HepG2 (cell line): ENCODE measurements around the gene ABCG8. TPM values are rescaled to one million over a fixed set of nuclear protein-coding genes. Genes with fewer than 3 reads are reported as not detected.

ENCODE experiments used
- AGO2 ChIP-seq: fragments of 200-400 bp; formaldehyde crosslinking; optimal IDR thresholded peaks from 2 replicates; pipeline ENCODE3; 2017; ENCODE audit warnings: mild to moderate bottlenecking, low read depth, low read length, moderate library complexity
- FOSL2 ChIP-seq: sonication (generic); formaldehyde crosslinking; IDR thresholded peaks from 2 replicates; pipeline ENCODE4 v1.4.0; 2020; ENCODE audit warnings: missing genetic modification reagents
- GFI1 ChIP-seq: sonication (generic); formaldehyde crosslinking; IDR thresholded peaks from 2 replicates; pipeline ENCODE4 v1.5.0; 2020; ENCODE audit warnings: missing genetic modification reagents, mild to moderate bottlenecking, borderline replicate concordance
- GLMP ChIP-seq: sonication (generic); formaldehyde crosslinking; IDR thresholded peaks from 2 replicates; pipeline ENCODE4 v1.9.0; 2021; ENCODE audit warnings: missing genetic modification reagents, mild to moderate bottlenecking, borderline replicate concordance
- IKZF1 ChIP-seq: fragments of 450-650 bp; IDR thresholded peaks from 2 replicates; pipeline ENCODE4 v1.7.1; 2016
- KLF9 ChIP-seq: IDR thresholded peaks from 2 replicates; pipeline ENCODE4 v1.6.1; 2016; ENCODE audit warnings: low read depth
- MEF2D ChIP-seq: sonication (generic); formaldehyde crosslinking; IDR thresholded peaks from 2 replicates; pipeline ENCODE4 v1.5.1; 2020; ENCODE audit warnings: mild to moderate bottlenecking, missing genetic modification reagents
- MEIS1 ChIP-seq: sonication (generic); formaldehyde crosslinking; IDR thresholded peaks from 2 replicates; pipeline ENCODE4 v1.9.0; 2021; ENCODE audit warnings: mild to moderate bottlenecking, missing genetic modification reagents, moderate library complexity, borderline replicate concordance
- MZF1 ChIP-seq: sonication (generic); formaldehyde crosslinking; IDR thresholded peaks from 2 replicates; pipeline ENCODE4 v1.8.1; 2023; ENCODE audit warnings: mild to moderate bottlenecking, missing genetic modification reagents, borderline replicate concordance
- PAWR ChIP-seq: sonication (generic); formaldehyde crosslinking; IDR thresholded peaks from 2 replicates; pipeline ENCODE4 v1.4.0; 2020; ENCODE audit warnings: missing genetic modification reagents, mild to moderate bottlenecking, borderline replicate concordance
- SALL1 ChIP-seq: sonication (generic); formaldehyde crosslinking; IDR thresholded peaks from 2 replicates; pipeline ENCODE4 v1.8.0; 2022; ENCODE audit warnings: mild to moderate bottlenecking, missing genetic modification reagents
- TOE1 ChIP-seq: sonication (generic); formaldehyde crosslinking; IDR thresholded peaks from 2 replicates; pipeline ENCODE4 v1.4.0; 2020; ENCODE audit warnings: mild to moderate bottlenecking, missing genetic modification reagents
- ZFP36L1 ChIP-seq: sonication (generic); formaldehyde crosslinking; IDR thresholded peaks from 2 replicates; pipeline ENCODE4 v1.8.0; 2022; ENCODE audit warnings: mild to moderate bottlenecking, missing genetic modification reagents, moderate library complexity
- ZNF230 ChIP-seq: sonication (generic); formaldehyde crosslinking; IDR thresholded peaks from 2 replicates; pipeline ENCODE4 v1.4.0; 2020; ENCODE audit warnings: mild to moderate bottlenecking, missing genetic modification reagents
- ZNF354B ChIP-seq: sonication (generic); formaldehyde crosslinking; IDR thresholded peaks from 2 replicates; pipeline ENCODE4 v1.8.0; 2022; ENCODE audit warnings: mild to moderate bottlenecking, missing genetic modification reagents
- ZNF75D ChIP-seq: sonication (generic); formaldehyde crosslinking; IDR thresholded peaks from 2 replicates; pipeline ENCODE4 v1.8.1; 2023; ENCODE audit warnings: missing genetic modification reagents, mild to moderate bottlenecking, borderline replicate concordance
- ZNF781 ChIP-seq: sonication (generic); formaldehyde crosslinking; IDR thresholded peaks from 2 replicates; pipeline ENCODE4 v1.5.1; 2020; ENCODE audit warnings: borderline replicate concordance, mild to moderate bottlenecking, missing genetic modification reagents; ENCODE audit errors: not compliant biosample characterization
- ZNF850 ChIP-seq: sonication (generic); formaldehyde crosslinking; conservative IDR thresholded peaks from 2 replicates; pipeline ENCODE4 v1.9.0; 2021; ENCODE audit warnings: mild to moderate bottlenecking, missing genetic modification reagents
- polyA plus RNA-seq, 8 experiments: library from polyadenylated mRNA; depleted of rRNA in 3 of 8; stranded (reverse) in 7 of 8; unstranded in 1 of 8; fragments of >200 nt; fragmentation: Illumina TruSeq in 4 of 8; extraction: Trizol in 4 of 8; gene quantifications; 2 replicates each; pipeline versions ENCODE4 v1.2.1 to v1.2.3, GENCODE V29; 2011 to 2016; ENCODE audit warnings: low read depth in 4 of 8, missing spikeins in 1 of 8, mixed read lengths in 1 of 8; ENCODE audit not compliant: insufficient read depth in 1 of 8
- total RNA-seq, 5 experiments: library from RNA; depleted of rRNA; stranded (reverse); fragments of >200 nt; fragmentation: Illumina TruSeq; extraction: Trizol; gene quantifications; 2 replicates each; pipeline ENCODE4 v1.2.3, GENCODE V29; 2016; ENCODE audit warnings: low read depth in 1 of 5
- TF ChIP-seq, protein P1 (sequence below): sonication (generic); formaldehyde crosslinking; IDR thresholded peaks from 2 replicates; pipeline ENCODE4 v1.4.0; 2020; ENCODE audit warnings: missing genetic modification reagents, borderline replicate concordance
- TF ChIP-seq, protein P2 (sequence below): sonication (generic); formaldehyde crosslinking; IDR thresholded peaks from 2 replicates; pipeline ENCODE4; 2020; ENCODE audit warnings: missing genetic modification reagents, mild to moderate bottlenecking, borderline replicate concordance

ABCG8 gene
- total and polyA plus RNA-seq, 2 of the 13 experiments (the other 11 are each of a cell fraction or from before 2014, with no cell fraction given), result 8.1 to 8.8 TPM

GRCh38 chr2:43837831-43838559 is 776 bp upstream of the ABCG8 start (continued):
- TF ChIP-seq, protein P1, sequence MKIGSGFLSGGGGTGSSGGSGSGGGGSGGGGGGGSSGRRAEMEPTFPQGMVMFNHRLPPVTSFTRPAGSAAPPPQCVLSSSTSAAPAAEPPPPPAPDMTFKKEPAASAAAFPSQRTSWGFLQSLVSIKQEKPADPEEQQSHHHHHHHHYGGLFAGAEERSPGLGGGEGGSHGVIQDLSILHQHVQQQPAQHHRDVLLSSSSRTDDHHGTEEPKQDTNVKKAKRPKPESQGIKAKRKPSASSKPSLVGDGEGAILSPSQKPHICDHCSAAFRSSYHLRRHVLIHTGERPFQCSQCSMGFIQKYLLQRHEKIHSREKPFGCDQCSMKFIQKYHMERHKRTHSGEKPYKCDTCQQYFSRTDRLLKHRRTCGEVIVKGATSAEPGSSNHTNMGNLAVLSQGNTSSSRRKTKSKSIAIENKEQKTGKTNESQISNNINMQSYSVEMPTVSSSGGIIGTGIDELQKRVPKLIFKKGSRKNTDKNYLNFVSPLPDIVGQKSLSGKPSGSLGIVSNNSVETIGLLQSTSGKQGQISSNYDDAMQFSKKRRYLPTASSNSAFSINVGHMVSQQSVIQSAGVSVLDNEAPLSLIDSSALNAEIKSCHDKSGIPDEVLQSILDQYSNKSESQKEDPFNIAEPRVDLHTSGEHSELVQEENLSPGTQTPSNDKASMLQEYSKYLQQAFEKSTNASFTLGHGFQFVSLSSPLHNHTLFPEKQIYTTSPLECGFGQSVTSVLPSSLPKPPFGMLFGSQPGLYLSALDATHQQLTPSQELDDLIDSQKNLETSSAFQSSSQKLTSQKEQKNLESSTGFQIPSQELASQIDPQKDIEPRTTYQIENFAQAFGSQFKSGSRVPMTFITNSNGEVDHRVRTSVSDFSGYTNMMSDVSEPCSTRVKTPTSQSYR (CRISPR knock-in tag), result peak; percentile 65
- TF ChIP-seq AGO2 (peak; percentile 61), MEIS1 (CRISPR knock-in tag) (0 out of 2 replicates have a peak, but pooled peaks have one; percentile 18), FOSL2 (peak; percentile 24; the same call in 1 of the 2 replicates), ZNF230 (CRISPR knock-in tag) (0 out of 2 replicates have a peak, but pooled peaks have one; percentile 23), IKZF1 (no peak), SALL1 (CRISPR knock-in tag) (peak; percentile 39; the same call in 1 of the 2 replicates), TOE1 (0 out of 2 replicates have a peak, but pooled peaks have one; percentile 12), ZNF75D (no peak), PAWR (peak; percentile 73; the same call in 1 of the 2 replicates), KLF9 (CRISPR knock-in tag) (0 out of 2 replicates have a peak, but pooled peaks have one; percentile 58), ZNF781 (CRISPR knock-in tag) (peak; percentile 62), GFI1 (CRISPR knock-in tag) (no peak), ZNF850 (CRISPR knock-in tag) (0 out of 2 replicates have a peak, but pooled peaks have one; percentile 73), GLMP (CRISPR knock-in tag) (no peak), ZNF354B (0 out of 2 replicates have a peak, but pooled peaks have one; percentile 32), ZFP36L1 (CRISPR knock-in tag) (peak; percentile 78; the same call in 1 of the 2 replicates), MZF1 (CRISPR knock-in tag) (peak; percentile 86; the same call in 1 of the 2 replicates), MEF2D (peak; percentile 55; the same call in 1 of the 2 replicates)
- TF ChIP-seq, protein P2, sequence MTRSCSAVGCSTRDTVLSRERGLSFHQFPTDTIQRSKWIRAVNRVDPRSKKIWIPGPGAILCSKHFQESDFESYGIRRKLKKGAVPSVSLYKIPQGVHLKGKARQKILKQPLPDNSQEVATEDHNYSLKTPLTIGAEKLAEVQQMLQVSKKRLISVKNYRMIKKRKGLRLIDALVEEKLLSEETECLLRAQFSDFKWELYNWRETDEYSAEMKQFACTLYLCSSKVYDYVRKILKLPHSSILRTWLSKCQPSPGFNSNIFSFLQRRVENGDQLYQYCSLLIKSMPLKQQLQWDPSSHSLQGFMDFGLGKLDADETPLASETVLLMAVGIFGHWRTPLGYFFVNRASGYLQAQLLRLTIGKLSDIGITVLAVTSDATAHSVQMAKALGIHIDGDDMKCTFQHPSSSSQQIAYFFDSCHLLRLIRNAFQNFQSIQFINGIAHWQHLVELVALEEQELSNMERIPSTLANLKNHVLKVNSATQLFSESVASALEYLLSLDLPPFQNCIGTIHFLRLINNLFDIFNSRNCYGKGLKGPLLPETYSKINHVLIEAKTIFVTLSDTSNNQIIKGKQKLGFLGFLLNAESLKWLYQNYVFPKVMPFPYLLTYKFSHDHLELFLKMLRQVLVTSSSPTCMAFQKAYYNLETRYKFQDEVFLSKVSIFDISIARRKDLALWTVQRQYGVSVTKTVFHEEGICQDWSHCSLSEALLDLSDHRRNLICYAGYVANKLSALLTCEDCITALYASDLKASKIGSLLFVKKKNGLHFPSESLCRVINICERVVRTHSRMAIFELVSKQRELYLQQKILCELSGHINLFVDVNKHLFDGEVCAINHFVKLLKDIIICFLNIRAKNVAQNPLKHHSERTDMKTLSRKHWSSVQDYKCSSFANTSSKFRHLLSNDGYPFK, result 0 out of 2 replicates have a peak, but pooled peaks have one; percentile 4
